Right cardiac atrium (tissue), 5 donors: ENCODE results near the gene VMO1. TPM values are rescaled to one million over a fixed set of nuclear protein-coding genes. Genes with fewer than 3 reads are reported as not detected.

Experiments used
- ATAC-seq, 2 donors: fragments of 200-7000 bp; cut with Tn5 transposase; one replicate each; pipeline versions ENCODE4 v1.8.0 to v1.9.1; 2020; ENCODE audit warnings: moderate library complexity in 2 of 2, mild to moderate bottlenecking in 1 of 2
- DNase-seq, 3 donors: peaks; one replicate each; pipeline ENCODE4 v3.0.0-alpha.2; 2020
- H3K27ac ChIP-seq: one replicate; pipeline ENCODE4 v1.5.1; 2013; ENCODE audit warnings: mild to moderate bottlenecking, low read length, control low read depth, moderate library complexity
- H3K27me3 ChIP-seq: one replicate; pipeline ENCODE4 v1.6.1; 2013; ENCODE audit not compliant: control insufficient read depth, insufficient read depth
- H3K4me1 ChIP-seq: one replicate; pipeline ENCODE4 v1.6.1; 2013; ENCODE audit warnings: low read length; ENCODE audit not compliant: control insufficient read depth, insufficient read depth
- H3K4me3 ChIP-seq: one replicate; pipeline ENCODE4 v1.5.1; 2013; ENCODE audit warnings: low read length, control low read depth
- H3K9me3 ChIP-seq: one replicate; pipeline ENCODE4 v1.6.1; 2013; ENCODE audit warnings: low read length; ENCODE audit not compliant: control insufficient read depth
- WGBS: extraction: QIAGEN DNeasy Blood & Tissue Kit; methylation state at CpG from one replicate; pipeline ENCODE4 v1.1.7; 2013; 5-methylcytosine and 5-hydroxymethylcytosine counted together
- intact Hi-C, 4 donors: fragments of 100-400 bp; cut with DNase I; formaldehyde crosslinking; loops; one replicate each; pipeline versions ENCODE4 v1.11.0 to v1.14.0; 2022 to 2023
- polyA plus RNA-seq: library from polyadenylated mRNA; stranded (reverse); fragments of 200-250 nt; gene quantifications from one replicate; pipeline ENCODE4 v1.2.3, GENCODE V29; 2013
- total RNA-seq, 4 donors: library from RNA; stranded (reverse); fragmentation: NEBNext Ultra II Directional; extraction: Animal tissue kit (Norgen Biotek cat#: 25700); gene quantifications; one replicate each; pipeline ENCODE4 v1.2.1, GENCODE V29; 2021
- donor health status: healthy with polysubstance abuse.
- donor health status: DM: no; HTN: yes; CAD: no.
- donor health status: DM: no; HTN: no; CAD: no.
- donor health status: DM: no; HTN: yes; CAD: no; lungs with severe emphysema.
- donor health status: DM: yes; HTN: yes; CAD: no.

VMO1 gene
- total and polyA plus RNA-seq, 5 donors: 0.45 to 1.6 (median 1.4) TPM

DNA sequence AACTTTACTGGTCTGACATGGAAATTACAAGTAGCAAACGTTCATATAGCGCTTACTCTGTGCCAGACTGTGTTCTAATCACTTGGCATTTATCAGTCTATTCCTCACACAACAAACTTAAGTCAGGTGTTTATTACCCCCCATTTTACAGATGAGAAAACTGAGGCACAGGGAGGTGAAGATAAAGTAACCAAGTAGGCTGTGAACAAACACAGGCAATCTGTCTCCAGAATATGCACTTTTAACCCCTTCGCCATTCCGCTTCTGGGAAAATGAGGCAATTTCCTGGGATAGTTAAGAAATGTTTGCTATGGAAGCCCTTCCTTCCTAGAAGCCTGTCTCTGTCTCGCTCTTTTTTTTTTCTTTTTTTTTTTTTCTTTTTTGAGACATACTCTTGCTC, 34.2 kb downstream of the VMO1 start:
- WGBS: 60% methylated on average over 5 of the region's 5 CpGs
- H3K4me1 ChIP-seq: no peaks in the 10 kb centered on the region
- no peaks in the 10 kb centered on the region for H3K27me3 ChIP-seq
- intact Hi-C loops: no loop called here
- no peak for DNase-seq
- H3K27ac ChIP-seq: no peak overlapping the region
- no peak for ATAC-seq
- H3K9me3 ChIP-seq: no peaks in the 10 kb centered on the region
- no peak overlapping the region for H3K4me3 ChIP-seq

DNA sequence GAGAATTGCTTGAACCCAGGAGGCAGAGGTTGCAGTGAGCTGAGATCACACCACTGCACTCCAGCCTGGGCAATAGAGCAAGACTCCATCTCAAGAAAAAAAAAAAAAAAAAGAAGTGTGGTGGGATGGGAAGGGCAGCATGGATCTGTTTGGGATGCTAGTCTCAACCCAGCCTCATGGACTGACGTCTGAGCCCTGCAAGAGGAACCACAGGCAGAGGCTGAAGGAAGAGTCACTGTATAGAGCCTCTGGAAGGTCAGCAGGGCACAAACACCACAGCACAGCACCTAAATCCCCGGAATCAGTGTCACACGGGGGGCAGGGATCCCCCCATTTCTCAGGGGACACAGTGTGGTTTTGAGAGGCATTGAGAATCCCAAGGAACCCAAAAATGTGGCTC, 35.6 kb downstream of the VMO1 start:
- Histone ChIP-seq H3K4me1 (no peaks in the 10 kb centered on the region), H3K27ac (no peak overlapping the region), H3K27me3 (no peaks in the 10 kb centered on the region), H3K4me3 (no peak overlapping the region), H3K9me3 (no peaks in the 10 kb centered on the region)
- DNase-seq (no peak), ATAC-seq (no peak)
- 36% methylated on average over 3 of the region's 3 CpGs for WGBS
- intact Hi-C loops: no loop called here

DNA sequence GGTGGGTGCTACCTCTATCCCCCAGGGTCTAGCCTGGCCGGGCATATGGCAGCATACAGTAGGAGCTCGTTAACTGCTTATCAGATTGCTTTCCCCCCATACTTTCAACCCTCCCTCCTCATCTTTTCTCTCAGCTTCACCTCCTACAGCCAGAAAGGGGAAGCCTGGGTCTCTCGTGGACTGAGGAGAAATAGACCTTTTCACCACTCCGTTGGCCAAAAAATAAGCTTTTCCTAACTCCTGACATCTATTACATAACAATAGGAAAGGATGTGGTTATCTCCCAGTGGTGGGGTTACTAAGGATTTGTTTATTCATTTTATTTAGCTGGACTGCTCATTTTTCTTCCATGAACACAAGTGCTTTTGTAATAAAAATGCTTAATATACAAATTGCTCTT, 37.5 kb downstream of the VMO1 start:
- no peaks in the 10 kb centered on the region for H3K27me3 ChIP-seq
- H3K27ac ChIP-seq: no peak overlapping the region
- H3K4me1 ChIP-seq: peaks cover 2% of the 10 kb centered on the region
- no peaks in the 10 kb centered on the region for H3K9me3 ChIP-seq
- intact Hi-C loops: no loop called here
- ATAC-seq (no peak), DNase-seq (no peak)
- H3K4me3 ChIP-seq: no peak overlapping the region
- whole genome bisulfite sequencing: 35% methylated on average over 4 of the region's 4 CpGs

DNA sequence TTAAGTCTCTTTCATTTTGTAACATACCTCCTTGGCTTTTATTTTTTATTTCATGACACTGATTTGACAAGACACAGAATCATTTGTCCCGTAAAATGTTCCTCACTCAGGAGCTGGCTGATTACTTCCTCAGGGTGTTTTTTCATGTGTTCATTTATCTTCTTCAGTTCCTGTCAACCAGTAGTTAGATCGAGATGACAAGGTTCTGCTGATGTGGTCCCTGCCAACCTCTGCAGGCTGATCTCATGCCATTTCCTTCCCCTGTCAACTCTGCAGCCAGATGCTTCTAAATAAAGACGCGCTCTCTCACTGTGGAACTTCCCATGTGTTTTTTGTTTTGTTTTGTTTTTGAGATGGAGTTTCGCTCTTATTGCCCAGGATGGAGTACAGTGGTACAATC, 38.3 kb downstream of the VMO1 start:
- WGBS: 18% methylated on average over 5 of the region's 5 CpGs
- DNase-seq (no peak), ATAC-seq (peak; percentile 48 to 49)
- Histone ChIP-seq H3K27ac (no peak overlapping the region), H3K9me3 (no peaks in the 10 kb centered on the region), H3K4me3 (no peak overlapping the region), H3K4me1 (peaks cover 2% of the 10 kb centered on the region), H3K27me3 (no peaks in the 10 kb centered on the region)
- intact Hi-C loops: no loop called here

DNA sequence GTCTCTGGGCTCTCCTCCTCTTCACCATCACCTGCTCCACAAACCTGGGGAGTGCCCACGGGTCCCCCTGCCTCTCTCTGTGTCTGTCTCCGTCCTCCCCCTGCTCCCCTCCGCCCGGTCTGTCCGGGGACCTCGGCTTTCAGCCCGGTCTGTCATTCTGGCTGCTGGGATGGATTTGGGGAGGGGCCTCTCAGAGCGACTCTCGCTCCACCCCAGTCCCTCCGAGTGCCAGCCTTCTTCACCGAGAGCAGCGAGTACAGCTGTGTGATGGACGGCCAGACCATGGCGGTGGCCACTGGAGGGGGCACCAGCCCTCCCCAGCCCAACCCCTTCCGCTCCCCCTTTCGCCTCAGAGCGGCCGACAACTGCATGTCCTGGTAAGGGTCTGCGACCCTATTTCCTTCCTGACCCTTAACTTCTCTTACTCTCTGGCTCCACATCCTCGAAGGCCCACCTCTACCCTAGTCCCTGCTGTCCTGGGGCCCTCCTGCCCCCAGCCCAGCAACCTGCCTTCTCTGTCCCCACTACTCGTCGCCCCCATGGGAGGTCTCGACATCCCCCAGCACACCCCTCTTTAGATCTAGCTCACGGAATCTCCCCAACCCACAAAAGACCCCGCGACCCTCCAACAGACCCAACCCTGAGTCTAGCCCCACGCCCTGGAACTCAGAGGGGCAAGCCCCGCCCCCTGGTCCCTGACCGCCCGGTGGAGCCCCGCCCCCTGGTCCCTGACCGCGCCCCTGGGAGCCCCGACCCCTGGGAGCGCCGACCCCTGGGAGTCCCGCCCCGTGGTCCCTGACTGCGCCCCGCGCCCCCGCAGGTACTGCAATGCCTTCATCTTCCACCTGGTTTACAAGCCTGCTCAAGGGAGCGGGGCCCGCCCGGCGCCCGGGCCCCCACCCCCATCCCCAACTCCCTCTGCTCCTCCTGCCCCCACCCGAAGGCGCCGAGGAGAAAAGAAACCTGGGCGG, 40.9 kb downstream of the VMO1 start:
- Histone ChIP-seq H3K4me3 (no peak overlapping the region), H3K9me3 (no peaks in the 10 kb centered on the region), H3K27ac (no peak overlapping the region), H3K27me3 (no peaks in the 10 kb centered on the region), H3K4me1 (peaks cover 2% of the 10 kb centered on the region)
- 15% methylated on average over 51 of the region's 51 CpGs for WGBS
- DNase-seq (peak in 1 of 3 donors; percentile 62), ATAC-seq (peak; percentile 18 to 35)
- intact Hi-C loops: no loop called here

DNA sequence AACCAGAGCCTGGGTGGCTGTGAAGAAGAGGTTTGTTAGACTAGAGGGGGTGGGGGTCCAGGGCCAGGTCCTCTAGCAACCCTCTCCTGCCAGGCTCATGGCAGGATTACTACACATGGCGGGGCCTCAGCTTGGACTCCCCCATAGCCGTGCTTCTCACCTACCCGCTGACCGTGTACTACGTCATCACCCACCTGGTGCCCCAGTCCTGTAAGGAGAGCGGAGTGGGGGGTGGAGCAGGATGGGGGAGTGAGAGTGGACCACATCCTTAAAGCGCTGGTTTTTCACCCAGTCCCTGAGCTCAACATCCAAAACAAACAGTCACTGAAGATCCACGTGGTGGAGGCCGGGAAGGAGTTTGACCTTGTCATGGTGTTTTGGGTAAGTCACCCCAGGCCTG, 42.3 kb downstream of the VMO1 start:
- ATAC-seq (no peak), DNase-seq (no peak)
- Histone ChIP-seq H3K4me3 (no peak overlapping the region), H3K27me3 (no peaks in the 10 kb centered on the region), H3K27ac (no peak overlapping the region), H3K9me3 (no peaks in the 10 kb centered on the region), H3K4me1 (peaks cover 5% of the 10 kb centered on the region)
- intact Hi-C loops: no loop called here
- 89% methylated on average over 9 of the region's 9 CpGs for WGBS

DNA sequence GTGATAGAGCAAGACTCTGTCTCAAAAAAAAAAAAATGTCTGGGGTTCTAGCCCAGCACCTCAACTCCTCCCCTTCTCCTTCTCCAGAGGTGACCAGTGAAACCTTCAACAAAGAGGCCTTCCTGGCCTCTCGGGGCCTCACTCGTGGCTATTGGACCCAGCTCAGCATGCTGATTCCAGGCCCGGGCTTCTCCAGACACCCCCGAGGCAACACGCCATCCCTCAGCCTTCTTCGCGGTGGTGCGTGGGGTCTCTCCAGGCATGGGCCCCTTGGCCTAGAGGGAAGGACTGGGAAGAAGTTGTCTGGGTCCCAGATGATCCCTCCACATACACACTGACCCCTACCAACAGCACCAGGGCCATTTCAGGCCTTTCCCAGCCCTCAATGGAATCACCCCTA, 42.9 kb downstream of the VMO1 start:
- intact Hi-C loops: no loop called here
- DNase-seq (no peak), ATAC-seq (no peak)
- 92% methylated on average over 8 of the region's 8 CpGs for WGBS
- no peaks in the 10 kb centered on the region for H3K27me3 ChIP-seq
- no peaks in the 10 kb centered on the region for H3K9me3 ChIP-seq
- no peak overlapping the region for H3K27ac ChIP-seq
- peaks cover 7% of the 10 kb centered on the region for H3K4me1 ChIP-seq
- no peak overlapping the region for H3K4me3 ChIP-seq

DNA sequence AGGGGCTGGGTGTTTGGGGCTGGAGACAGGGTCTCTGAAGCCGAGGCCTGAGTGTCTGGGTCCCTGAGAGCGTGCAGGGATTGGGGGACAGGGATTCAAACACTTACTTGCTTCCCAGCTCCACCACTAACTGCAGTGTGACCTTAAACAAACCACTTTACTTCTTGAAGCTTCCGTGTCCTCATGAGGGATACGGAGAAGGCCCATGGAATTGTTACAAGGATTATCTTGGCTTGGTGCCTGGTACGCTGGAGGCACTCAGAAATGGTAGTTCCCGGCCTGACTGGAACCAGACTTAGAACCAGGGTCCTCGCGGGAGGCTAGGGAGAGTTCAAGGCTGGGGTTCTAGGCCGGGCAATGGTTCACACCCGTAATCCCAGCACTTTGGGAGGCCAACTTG, 43.5 kb downstream of the VMO1 start:
- H3K9me3 ChIP-seq: no peaks in the 10 kb centered on the region
- 69% methylated on average over 10 of the region's 10 CpGs for WGBS
- H3K27me3 ChIP-seq: no peaks in the 10 kb centered on the region
- no peak for ATAC-seq
- no peak for DNase-seq
- H3K4me3 ChIP-seq: no peak overlapping the region
- H3K4me1 ChIP-seq: peaks cover 7% of the 10 kb centered on the region
- intact Hi-C loops: no loop called here
- no peak overlapping the region for H3K27ac ChIP-seq

DNA sequence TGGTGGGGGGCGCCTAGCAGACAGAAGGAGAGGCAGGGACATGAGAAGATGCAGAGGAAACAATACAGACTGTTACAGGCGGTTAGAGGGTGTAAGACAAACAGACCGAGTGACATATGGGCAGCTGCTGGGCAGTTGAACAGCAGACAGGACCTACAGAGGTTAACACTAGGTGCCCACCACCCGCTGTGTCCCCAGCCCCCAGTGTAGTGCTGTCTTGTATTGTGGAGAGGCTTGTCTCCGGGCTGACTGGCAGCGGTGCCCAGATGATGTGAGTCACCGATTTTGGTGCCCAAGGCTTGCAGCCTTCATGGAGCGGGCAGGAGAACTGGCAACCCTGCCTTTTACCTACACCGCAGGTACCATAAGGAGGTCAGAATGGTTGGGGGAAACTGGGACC, 44.0 kb downstream of the VMO1 start:
- 93% methylated on average over 9 of the region's 9 CpGs for WGBS
- H3K9me3 ChIP-seq: no peaks in the 10 kb centered on the region
- intact Hi-C loops: no loop called here
- H3K4me3 ChIP-seq: no peak overlapping the region
- no peak for ATAC-seq
- H3K27ac ChIP-seq: no peak overlapping the region
- no peaks in the 10 kb centered on the region for H3K27me3 ChIP-seq
- H3K4me1 ChIP-seq: peaks cover 7% of the 10 kb centered on the region
- no peak for DNase-seq

DNA sequence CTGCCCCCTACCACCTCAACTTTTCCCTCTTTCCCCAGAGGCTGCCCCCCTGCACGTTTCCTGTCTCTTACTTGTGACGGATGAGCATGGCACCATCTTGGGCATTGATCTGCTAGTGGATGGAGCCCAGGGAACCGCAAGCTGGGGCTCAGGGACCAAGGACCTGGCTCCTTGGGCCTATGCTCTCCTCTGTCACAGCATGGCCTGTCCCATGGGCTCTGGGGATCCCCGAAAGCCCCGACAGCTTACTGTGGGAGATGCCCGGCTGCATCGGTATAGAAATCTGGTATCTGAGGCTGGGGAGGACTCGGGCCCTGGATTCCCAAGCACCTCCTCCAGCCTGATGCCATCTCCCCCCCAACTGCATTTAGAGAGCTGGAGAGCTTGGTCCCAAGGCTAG, 44.6 kb downstream of the VMO1 start:
- intact Hi-C loops: no loop called here
- Histone ChIP-seq H3K4me3 (no peak overlapping the region), H3K27me3 (no peaks in the 10 kb centered on the region), H3K27ac (no peak overlapping the region), H3K9me3 (no peaks in the 10 kb centered on the region), H3K4me1 (peaks cover 7% of the 10 kb centered on the region)
- DNase-seq: no peak
- 93% methylated on average over 8 of the region's 8 CpGs for WGBS
- no peak for ATAC-seq

DNA sequence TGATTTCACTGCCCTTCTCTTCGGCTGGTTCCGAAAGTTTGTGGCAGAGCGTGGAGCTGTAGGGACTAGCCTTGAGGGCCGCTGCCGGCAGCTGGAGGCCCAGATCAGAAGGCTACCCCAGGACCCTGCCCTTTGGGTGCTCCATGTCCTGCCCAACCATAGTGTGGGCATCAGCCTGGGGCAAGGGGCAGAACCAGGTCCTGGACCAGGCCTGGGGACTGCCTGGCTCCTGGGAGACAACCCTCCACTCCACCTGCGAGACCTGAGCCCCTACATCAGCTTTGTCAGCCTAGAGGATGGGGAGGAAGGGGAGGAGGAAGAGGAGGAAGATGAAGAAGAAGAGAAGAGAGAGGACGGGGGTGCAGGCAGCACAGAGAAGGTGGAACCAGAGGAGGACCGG, 45.6 kb downstream of the VMO1 start:
- Histone ChIP-seq H3K9me3 (no peaks in the 10 kb centered on the region), H3K4me1 (peaks cover 7% of the 10 kb centered on the region), H3K4me3 (no peak overlapping the region), H3K27me3 (no peaks in the 10 kb centered on the region), H3K27ac (no peak overlapping the region)
- DNase-seq (no peak), ATAC-seq (no peak)
- intact Hi-C loops: no loop called here
- WGBS: 96% methylated on average over 8 of the region's 8 CpGs

DNA sequence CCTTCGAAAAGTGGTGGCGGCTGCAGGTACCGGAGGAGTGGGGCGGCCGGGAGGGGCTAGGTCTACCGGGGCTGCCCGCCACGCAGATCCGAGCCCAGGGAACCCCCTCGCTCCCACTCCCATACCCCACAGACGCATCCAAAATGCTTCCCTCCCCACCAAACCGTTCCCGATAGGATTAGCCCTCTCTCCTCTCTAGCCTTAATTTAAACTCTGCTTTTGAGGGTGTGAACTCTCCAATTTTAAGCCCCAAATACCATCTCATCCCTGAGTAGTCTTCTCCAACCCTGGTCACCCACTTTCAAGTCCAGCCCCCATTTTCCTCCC, 46.2 kb downstream of the VMO1 start:
- Histone ChIP-seq H3K4me3 (peak overlapping the region; percentile 86), H3K4me1 (peaks cover 4% of the 10 kb centered on the region), H3K27me3 (no peaks in the 10 kb centered on the region), H3K9me3 (no peaks in the 10 kb centered on the region), H3K27ac (no peak overlapping the region)
- intact Hi-C loops: no loop called here
- WGBS: 12% methylated on average over 13 of the region's 13 CpGs
- ATAC-seq (no peak), DNase-seq (no peak)
